NB4 (cell line): ENCODE measurements around the gene ZNF81.
A peak's percentile ranks its signal among the peaks of the same experiment; 100 is the strongest.
"Not testable (repeated sequence)": the region's sequence is repeated elsewhere in the genome, so short reads cannot be mapped to it uniquely, and the experiment has no call there.

ENCODE experiments used
- DNase-seq: peaks from one replicate; pipeline ENCODE4 v3.0.0; 2010; ENCODE audit warnings: low read depth
- H3K4me3 ChIP-seq: one replicate; pipeline ENCODE4 v1.5.1; 2011; ENCODE audit warnings: mild to moderate bottlenecking, low read depth, low read length, moderate library complexity
- CTCF ChIP-seq: IDR thresholded peaks from one replicate; pipeline ENCODE4 v1.5.1; 2012; ENCODE audit warnings: low read depth, low read length
- MYC ChIP-seq: IDR thresholded peaks from 2 replicates; pipeline ENCODE4 v1.6.1; 2011; ENCODE audit warnings: low read depth, low read length
- TF ChIP-seq, protein P1 (sequence below): IDR thresholded peaks from 2 replicates; pipeline ENCODE4 v1.6.1; 2011; ENCODE audit warnings: low read depth, low read length

The ZNF81 gene

GRCh38 chrX:47960406-47960805 is 123.7 kb downstream of the ZNF81 start:
- DNase-seq = peak; percentile 55
- TF ChIP-seq, protein P1, sequence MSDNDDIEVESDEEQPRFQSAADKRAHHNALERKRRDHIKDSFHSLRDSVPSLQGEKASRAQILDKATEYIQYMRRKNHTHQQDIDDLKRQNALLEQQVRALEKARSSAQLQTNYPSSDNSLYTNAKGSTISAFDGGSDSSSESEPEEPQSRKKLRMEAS = no peak
- TF ChIP-seq MYC (no peak), CTCF (no peak)
- H3K4me3 ChIP-seq = no peak overlapping the region

DNA sequence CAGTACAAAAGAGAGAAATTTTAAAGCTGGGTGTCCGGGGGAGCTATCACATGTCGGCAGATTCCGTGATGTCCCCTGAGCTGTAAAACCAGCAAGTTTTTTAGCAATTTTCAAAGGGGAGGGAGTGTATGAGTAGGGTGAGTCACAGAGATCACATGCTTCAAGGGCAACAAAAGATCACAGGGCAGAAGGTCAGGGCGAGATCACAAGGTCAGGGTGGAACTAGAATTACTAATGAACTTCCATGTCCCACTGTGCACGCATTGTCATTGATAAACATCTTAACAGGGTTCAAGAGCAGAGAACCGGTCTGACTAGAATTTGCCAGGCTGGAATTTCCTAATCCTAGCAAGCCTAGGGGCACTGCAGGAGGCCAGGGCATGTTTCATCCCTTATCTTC is 125.1 kb downstream of the ZNF81 start:
- DNase-seq, H3K4me3 ChIP-seq: not testable (repeated sequence)

- not testable (repeated sequence) for H3K4me3 ChIP-seq, DNase-seq
Measured at GRCh38 chrX:47965526-47965925, 128.8 kb downstream of the ZNF81 start.
